Measurements from ENCODE around the gene SHCBP1L.

SHCBP1L gene

GRCh38 chr1:182935716-182936115 is 17.2 kb downstream of the SHCBP1L start:
- no peak for TF ChIP-seq CTCF (IDR thresholded peaks at IDR 0.05)

GRCh38 chr1:182930985-182931384 is 22.0 kb downstream of the SHCBP1L start:
- no peak for TF ChIP-seq CTCF (IDR thresholded peaks at IDR 0.05)

- TF ChIP-seq CTCF (IDR thresholded peaks at IDR 0.05): no peak
Observed at GRCh38 chr1:182927693-182928433, 25.1 kb downstream of the SHCBP1L start.

GRCh38 chr1:182925661-182926060 is 27.3 kb downstream of the SHCBP1L start:
- TF ChIP-seq CTCF (IDR thresholded peaks at IDR 0.05): no peak

- no peak for TF ChIP-seq CTCF (IDR thresholded peaks at IDR 0.05)
Observed at GRCh38 chr1:182917378-182917777, 35.6 kb downstream of the SHCBP1L start.

- no peak for TF ChIP-seq CTCF (IDR thresholded peaks at IDR 0.05)
Observed at GRCh38 chr1:182913401-182913800, 39.6 kb downstream of the SHCBP1L start.

- TF ChIP-seq CTCF (IDR thresholded peaks at IDR 0.05): no peak
Observed at GRCh38 chr1:182910143-182910542, 42.8 kb downstream of the SHCBP1L start.

- TF ChIP-seq CTCF (IDR thresholded peaks at IDR 0.05): no peak
Observed at GRCh38 chr1:182909578-182909977, 43.4 kb downstream of the SHCBP1L start.
